ENCODE measurements around the gene DDX4. TPM values are rescaled to one million over a fixed set of nuclear protein-coding genes. Genes with fewer than 3 reads are reported as not detected.

Gene DDX4
- total RNA-seq, 4 donors from 2014 or later = not detected

DNA sequence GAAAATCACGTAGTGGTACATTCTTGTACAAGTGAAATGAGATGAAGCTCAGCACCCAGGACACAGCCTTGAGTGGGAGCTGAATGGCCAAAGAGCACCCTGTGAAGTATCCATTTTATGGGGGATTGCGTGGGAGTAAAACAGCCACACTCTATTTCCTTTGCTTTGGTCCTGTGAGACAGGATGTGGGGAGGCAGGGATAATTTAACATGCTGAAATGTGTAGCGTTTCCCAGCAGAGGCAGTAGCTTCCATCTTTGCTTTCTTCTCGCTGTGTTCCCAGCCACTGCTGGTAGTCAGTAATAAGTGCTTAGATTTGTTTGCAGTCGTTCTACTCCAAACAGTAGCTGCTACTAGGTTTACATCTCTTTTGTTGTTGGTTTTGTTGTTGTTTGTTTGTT is 117.6 kb downstream of the DDX4 start:
- DNase-seq (ENCODE audit: low spot score) (no peak), ATAC-seq (ENCODE audit: low FRiP score) (no peak)
- TF ChIP-seq CTCF (IDR thresholded peaks at IDR 0.05) = no peak

- ATAC-seq (ENCODE audit: low FRiP score) = no peak
- no peak for TF ChIP-seq CTCF (IDR thresholded peaks at IDR 0.05)
- DNase-seq (ENCODE audit: low spot score) = no peak
Measured at GRCh38 chr5:55856516-55857246, 118.8 kb downstream of the DDX4 start.

GRCh38 chr5:55857247-55857640 is 119.4 kb downstream of the DDX4 start:
- no peak for DNase-seq (ENCODE audit: low spot score)
- no peak for ATAC-seq (ENCODE audit: low FRiP score)

DNA sequence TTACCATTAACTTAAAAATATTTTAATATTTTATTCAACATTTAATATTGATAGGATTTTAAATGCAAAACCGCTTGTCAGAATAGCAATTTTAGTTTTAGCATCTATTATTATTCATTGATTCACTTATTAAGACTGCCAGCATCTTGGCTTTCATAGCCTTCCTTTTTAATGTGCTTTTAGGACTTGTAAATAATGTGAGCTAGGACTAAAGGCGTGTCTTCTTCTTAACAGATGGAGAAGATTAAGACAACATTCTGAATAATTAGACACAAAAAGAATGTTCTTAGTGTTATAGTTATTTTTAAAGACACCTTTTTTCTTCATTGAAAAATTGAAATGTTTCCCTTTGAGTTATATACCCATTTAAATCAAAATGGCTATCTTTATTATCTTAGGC is 120.2 kb downstream of the DDX4 start:
- DNase-seq (ENCODE audit: low spot score) (no peak), ATAC-seq (ENCODE audit: low FRiP score) (no peak)
- TF ChIP-seq CTCF (IDR thresholded peaks at IDR 0.05) = no peak

More at GRCh38 chr5:55857247-55857640, 119.4 kb downstream of the DDX4 start:
- no peak for TF ChIP-seq CTCF (IDR thresholded peaks at IDR 0.05)

- TF ChIP-seq CTCF (IDR thresholded peaks at IDR 0.05) = no peak
- DNase-seq (ENCODE audit: low spot score) (no peak), ATAC-seq (ENCODE audit: low FRiP score) (no peak)
Measured at GRCh38 chr5:55860288-55860687, 122.4 kb downstream of the DDX4 start.

DNA sequence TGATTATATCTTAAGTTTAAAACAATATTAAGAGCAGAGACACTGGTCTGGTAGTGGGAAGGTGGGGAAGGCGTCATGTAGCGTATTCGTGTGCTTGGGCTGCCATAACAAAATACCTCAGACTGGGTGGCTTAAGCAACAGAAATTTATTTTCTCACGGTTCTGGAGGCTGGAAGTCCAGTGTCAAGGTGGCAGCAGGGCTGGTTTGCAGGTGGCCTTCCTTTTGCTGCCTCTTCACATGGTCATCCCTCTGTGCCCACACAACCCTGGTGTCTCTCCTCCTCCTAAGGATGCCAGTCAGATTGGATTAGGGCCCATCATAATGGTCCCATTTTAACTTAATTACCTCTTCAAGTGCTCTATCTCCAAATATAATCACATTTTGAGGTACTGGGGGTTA is 122.8 kb downstream of the DDX4 start:
- TF ChIP-seq CTCF (IDR thresholded peaks at IDR 0.05) = no peak
- ATAC-seq (ENCODE audit: low FRiP score) (no peak), DNase-seq (ENCODE audit: low spot score) (no peak)
